Stimulated activated CD4-positive, alpha-beta T cell treated with anti-CD3 and anti-CD28 coated beads, TNF-alpha, amount 100 ng/mL, for 48 hours (primary cell): ENCODE results near the gene CHIC2.
A peak's percentile ranks its signal among the peaks of the same experiment; 100 is the strongest.
"Not testable (repeated sequence)": the region's sequence is repeated elsewhere in the genome, so short reads cannot be mapped to it uniquely, and the experiment has no call there.

Experiments used
- DNase-seq, 3 donors: peaks; one replicate each; pipeline ENCODE4 v3.0.0-alpha.2; 2020; ENCODE audit warnings: low read depth in 3 of 3

CHIC2 gene

GRCh38 chr4:54064317-54065111 lies at the start of gene CHIC2:
Gene CHIC2 (minus strand): TSS chr4:54064605. CDS start chr4:54064300, 305 bp downstream.
- peak; percentile 90 to 93 (median 92) for DNase-seq

DNA sequence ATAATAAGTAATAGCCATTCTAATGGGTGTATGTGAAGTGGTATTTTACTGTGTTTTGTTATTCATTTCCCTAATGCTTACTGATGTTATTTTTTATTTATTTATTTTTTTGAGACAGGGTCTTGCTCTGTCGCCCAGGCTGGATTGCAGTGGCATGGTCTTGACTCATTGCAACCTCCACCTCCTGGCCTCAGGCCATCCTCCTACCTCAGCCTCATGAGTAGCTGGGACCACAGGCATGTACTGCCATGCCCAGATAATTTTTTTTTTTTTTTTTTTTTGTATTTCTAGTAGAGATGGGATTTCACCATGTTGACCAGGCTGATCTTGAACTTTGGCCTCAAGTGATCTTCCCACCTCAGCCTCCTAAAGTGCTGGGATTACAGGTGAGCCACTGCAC lies 48.8 kb upstream of the CHIC2 start:
- DNase-seq = not testable (repeated sequence)

GRCh38 chr4:54110019-54110416 lies 45.6 kb upstream of the CHIC2 start:
- DNase-seq = no peak

DNA sequence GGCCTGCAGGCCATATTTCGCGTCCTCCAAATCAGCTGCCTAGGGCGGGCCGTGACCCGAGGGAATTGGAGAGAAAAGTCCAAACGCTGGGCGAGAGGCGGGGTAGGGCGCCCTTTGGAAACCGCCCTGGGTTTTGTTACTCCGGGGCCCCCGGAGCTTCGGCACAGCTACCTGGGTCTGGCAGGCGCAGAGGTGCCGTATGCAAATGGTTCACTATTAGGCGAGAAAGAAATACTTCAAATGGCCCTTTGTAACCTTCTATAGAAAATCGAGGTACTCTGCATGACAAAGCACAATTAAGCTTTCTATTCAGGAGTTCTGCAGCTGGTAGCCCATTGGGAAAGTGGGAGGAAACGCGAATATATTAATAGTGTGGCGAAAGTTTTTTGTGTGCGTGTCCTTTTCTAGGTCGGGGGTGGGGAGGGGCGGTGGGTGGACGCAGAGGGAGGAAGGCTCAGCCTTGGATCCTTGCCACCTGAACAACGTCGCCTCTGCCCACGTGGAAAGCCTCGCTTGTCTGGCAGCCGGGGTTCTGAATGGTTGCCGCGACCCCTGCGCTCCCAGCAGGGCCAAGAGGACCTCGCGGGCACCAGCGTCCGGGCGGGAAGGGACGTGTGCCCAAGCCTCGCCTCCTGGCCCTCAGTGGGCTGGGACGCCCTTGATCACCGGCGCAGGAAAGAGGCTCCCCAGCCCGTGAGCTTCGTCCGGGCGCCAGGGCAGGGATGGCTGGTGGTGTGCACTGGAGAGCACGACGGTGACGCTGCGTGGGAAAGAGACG lies 45.0 kb upstream of the CHIC2 start:
- no peak for DNase-seq

DNA sequence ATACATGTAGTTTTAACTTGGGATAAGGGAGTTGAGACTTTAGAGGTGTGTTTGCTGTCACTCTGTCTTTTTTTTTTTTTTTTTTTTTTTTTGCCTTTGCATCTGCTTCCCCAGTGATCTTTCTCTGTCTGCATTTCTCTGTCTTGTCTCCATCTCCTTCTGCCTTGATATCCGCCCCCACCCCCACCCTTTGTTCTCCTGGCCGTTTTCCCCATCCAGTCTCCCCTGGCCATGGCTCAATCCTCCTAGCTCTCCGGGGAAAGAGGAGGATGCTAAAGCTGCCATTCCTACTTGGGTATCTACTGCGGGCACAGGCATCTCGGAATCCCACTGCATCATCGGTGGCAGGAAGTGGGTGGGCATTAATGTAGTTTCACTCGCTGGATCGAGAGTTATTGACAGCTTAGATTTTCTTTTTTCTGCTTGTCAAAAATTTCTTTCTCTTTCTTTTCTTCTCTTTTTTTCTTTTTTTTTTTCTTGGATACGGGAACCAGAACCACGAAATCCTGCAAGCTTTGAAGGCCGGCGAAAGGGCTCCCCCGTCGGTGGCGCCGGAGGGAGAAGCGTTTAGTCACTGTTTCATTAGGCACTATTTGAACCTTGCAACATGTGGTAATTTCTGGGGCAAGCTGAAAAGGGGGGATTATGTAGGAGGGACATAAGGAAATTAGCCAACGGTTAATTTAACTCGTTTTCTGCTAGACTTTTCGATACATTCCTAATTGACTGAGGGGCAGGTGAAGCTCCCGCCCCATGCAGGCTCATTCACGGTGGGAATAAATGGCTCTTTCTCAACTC lies 43.7 kb upstream of the CHIC2 start:
- no peak for DNase-seq

GRCh38 chr4:54104907-54105306 lies 40.5 kb upstream of the CHIC2 start:
- DNase-seq = no peak

DNA sequence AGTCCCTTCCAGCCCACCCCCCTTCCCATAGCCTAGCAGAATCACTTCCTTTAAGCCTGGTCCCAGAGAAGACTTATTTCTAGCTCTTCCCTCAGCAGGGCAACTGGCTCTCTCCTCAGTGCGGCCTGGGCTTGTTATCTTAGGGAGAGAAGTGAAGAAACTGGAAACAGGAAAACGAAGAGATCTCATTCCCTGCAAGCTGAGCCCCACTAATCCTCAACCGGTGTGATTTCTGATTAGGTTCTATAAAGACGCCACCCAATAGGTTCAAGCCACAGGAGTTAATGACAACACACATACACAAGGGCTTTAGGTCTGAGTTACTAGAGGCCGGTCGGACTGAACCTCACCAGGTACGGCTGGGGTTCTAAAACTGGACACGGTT lies 38.8 kb upstream of the CHIC2 start:
- no peak for DNase-seq

GRCh38 chr4:54102531-54103106 lies 38.2 kb upstream of the CHIC2 start:
- no peak for DNase-seq

DNA sequence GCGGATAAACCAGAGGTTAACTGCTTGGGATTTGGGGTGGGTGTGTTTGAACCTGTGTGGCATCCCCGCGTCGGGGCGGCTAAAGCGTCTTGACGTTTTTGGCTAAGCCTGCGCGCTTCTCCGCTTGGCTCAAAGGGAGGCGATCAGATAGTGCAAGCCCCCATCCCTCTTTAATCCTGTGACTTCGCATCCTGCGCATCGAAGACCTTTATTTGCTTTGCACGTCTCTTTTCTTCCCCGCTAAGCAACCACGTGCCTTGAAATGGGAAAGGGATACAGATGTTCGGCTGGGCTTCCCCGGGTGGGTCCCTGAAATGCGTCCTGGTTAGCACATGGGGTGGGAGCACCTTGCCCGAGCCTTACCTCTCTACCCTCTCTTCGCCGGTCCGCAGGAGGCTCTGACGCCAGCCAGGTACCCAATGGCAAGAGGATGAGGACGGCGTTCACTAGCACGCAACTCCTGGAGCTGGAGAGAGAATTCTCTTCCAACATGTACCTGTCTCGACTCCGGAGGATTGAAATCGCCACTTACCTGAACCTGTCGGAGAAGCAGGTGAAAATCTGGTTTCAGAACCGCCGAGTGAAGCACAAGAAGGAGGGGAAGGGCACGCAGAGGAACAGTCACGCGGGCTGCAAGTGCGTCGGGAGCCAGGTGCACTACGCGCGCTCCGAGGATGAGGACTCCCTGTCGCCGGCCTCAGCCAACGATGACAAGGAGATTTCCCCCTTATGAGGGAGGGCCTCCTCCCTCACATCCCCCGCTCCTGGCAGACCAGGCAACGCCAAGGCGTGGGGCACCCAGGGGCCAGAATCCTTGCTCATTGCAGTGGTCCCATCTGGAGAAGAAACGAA lies 37.0 kb upstream of the CHIC2 start:
- no peak for DNase-seq

DNA sequence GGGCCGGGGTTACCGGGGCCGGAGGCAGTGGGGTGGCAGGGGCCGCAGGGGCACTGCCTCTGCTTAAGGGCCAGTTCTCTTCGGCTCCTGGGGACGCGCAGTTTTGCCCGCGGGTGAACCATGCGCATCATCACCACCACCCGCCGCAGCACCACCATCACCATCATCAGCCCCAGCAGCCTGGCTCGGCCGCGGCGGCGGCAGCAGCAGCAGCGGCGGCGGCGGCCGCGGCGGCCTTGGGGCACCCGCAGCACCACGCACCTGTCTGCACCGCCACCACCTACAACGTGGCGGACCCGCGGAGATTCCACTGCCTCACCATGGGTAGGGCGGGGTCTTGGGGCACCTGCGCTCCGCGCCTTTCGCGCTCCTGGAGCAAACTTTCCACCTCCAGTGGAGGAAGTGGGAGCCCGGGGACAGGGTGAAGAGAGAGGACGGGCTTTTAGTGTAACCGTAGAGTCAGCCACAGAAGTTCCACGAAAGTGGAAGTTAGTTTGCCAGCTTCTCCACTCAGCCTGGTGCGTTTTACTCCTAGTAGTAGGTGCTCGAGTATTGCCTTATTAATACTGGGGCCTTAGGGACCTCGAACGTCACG lies 36.3 kb upstream of the CHIC2 start:
- DNase-seq = no peak

DNA sequence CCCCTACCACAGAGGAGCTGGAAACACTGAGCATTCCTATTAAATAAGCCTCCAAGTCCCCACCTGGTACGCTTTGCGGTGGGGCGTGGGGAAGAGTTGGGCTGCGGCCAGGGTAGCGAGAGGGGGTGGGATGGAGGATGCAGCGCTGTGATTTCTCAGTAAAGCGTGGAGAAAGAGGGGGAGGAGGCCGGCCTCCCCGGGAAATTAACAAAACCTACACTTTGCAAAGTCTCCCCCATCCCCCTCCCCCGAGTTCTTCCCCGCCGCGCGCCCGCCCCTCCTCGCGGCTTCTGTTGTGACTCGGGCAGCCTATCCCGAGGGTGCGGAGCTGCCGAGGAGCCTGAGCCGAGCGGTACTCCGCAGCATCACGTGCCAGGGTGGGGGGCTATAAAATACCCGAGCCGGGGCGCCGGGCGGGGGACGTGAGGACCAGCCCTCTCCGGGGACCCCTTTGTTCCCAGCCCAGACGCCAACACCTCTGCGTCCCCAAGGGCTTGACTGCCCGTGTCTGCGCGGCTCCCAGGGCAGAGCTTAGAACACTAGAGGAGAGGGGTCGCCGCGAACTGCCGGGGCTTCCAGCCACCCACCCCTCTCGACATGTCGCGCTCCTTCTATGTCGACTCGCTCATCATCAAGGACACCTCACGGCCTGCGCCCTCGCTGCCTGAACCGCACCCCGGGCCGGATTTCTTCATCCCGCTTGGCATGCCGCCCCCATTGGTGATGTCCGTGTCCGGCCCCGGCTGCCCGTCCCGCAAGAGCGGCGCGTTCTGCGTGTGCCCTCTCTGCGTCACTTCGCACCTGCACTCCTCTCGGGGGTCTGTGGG lies 35.6 kb upstream of the CHIC2 start, which contains the start of gene GSX2:
GSX2 (plus strand) TSS at position 416 of the 827 bp plus-strand sequence; CDS start at position 598, 182 bp downstream.
- no peak for DNase-seq

DNA sequence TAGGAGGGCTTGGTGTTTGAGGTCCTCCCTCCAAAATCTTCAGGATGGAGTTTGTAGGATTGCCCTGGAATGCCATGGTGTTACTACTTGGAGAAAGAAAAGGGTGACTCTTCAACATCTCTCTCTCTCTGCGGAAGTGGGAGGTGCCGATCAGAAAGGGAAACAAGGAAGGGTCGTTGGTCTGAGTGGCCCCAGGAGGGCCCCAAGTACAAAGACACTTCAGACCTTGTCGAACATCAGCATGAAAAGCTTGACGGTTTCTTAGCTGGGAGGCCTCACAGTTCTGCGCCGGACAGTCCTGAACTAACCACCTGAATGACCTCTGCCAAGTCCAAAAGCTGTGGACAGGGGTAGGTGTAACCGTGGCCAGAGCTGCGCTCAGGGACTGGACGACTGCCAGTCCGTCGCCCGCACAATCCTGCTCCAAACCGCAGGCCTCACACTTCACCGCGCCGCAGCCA lies 34.9 kb upstream of the CHIC2 start:
- no peak for DNase-seq

DNA sequence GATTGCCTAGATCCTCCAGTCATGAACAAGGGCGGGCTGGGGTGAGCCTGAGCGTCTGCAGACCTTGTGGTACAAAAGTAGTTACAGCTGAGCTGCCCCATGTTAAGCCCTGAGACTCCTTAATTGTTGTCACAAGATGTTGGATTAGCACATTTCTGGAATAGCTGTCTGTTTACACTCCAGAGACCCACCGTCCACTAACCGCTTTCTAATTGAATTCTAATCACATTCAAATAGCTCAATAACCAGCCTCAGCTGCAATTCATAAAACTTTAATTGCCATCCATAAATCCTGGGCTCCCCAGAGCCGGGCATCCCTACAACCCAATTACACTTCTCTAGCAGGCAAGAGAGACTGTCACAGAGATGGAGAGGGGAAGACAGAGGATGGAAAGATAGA lies 34.0 kb upstream of the CHIC2 start:
- no peak for DNase-seq

GRCh38 chr4:54097152-54097551 lies 32.7 kb upstream of the CHIC2 start:
- no peak for DNase-seq

- DNase-seq = no peak
These were observed 32.0 kb upstream of the CHIC2 start for GRCh38 chr4:54096295-54096962.

DNA sequence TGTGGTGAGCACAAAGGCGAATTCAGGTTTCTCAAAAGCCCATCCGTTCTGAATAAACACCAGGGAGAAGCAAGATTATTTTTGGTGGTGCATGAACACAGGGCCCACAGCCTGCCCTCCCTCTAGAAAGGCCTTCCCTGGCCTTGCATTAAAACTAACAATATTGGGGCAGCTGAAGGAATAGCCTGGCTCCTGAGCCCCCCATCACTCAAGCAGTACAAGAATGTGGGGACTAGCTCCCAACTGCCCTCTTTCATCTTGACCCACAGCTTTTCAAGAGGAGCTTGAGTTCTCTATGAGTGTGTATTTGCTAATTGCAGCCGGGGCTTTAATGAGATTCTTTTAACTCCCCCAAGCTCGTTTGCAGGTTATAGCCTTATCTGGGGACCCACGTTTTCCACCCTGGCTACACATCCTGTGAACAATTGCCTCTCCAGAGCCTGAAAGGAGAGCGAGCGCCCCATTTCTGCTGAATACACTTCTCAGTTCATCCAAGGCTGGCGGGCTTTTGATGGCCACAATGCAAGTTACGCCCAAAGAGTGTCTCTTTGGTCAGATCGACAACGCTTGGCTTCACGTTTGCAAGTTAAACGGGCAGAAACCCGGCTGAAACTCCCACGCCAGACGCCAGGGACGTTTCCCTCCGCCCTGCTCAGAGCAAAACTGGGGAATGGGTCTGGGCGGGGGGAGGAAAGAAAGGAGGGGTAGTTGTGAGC lies 30.9 kb upstream of the CHIC2 start:
- no peak for DNase-seq

DNA sequence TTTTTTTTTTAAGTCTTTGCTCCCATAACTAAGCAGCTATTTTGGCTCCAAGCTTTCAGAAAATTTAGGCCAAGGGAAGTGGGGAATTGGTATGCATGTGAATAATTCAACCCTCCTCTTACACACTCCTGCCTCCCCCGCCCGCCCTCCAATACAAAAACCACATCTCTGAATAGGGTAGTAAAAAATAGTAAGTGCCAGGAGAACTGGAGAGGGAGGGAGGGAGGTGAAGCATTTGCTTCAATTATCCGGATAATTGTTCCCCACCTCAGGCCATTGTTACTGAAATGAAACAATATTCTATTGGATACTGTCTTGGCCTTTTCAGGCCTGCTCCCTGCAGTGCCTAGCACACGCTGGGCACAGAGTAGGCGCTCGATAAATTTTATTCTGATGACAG lies 30.0 kb upstream of the CHIC2 start:
- DNase-seq = no peak
